DMS153 (cell line): ENCODE data around the gene IL16.
A peak's percentile ranks its signal among the peaks of the same experiment; 100 is the strongest.

Experiments
- DNase-seq: peaks from one replicate; lab custom pipeline; 2025; lab: John Stamatoyannopoulos, UW

Gene IL16

GRCh38 chr15:81294516-81294880 is 97.8 kb downstream of the IL16 start:
- DNase-seq = peak; percentile 51

- DNase-seq = no peak
Observed at GRCh38 chr15:81295486-81296121, 98.9 kb downstream of the IL16 start.

GRCh38 chr15:81296186-81296585 is 99.5 kb downstream of the IL16 start:
- no peak for DNase-seq

GRCh38 chr15:81296673-81297072 is 100.0 kb downstream of the IL16 start:
- no peak for DNase-seq

GRCh38 chr15:81297147-81297572 is 100.5 kb downstream of the IL16 start:
- no peak for DNase-seq

DNA sequence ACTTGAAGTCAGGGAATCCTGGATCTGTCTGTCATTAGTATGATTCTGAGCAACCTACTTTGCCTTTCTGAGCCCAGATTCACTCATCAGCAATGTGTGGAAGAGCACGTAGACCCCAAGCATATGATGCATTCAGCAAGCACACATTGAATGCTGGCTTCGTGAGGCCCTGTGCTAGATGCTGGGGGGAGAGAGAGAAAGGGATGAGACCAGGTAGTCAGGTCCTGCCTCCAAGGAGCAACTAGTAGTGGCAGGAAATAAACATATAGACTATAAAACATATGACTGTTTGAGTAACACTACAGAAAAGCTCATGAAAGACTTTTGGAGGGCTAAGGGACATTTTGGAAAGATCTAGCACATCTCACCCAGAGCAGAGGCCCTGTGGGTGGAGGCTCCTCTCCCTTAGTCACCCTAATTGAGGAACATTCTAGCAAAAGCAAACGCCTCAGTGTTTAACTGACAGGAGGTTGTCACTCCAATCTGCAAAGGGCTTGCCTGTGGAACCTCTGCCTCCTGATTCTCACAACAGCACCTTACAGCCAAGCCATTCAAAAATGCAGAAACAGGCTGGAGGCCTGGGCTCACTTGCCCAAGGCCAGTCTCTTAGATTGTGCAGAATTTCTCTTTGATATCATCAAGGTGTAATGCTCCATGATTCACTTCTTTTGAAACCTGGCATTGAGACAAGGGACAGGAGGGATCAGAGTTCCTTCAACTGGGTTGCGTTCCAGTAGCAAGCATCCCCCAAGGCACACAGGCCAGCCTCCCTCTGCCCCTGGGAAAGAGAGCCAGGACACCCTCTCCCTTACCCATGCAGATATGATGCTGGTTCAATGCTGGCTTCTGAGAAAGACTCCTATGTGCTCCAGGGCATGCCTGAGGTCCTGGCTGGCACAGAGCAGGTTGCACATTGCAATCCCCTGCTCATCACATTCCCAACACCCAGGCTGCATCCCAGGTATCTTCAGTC is 101.2 kb downstream of the IL16 start:
- no peak for DNase-seq

DNA sequence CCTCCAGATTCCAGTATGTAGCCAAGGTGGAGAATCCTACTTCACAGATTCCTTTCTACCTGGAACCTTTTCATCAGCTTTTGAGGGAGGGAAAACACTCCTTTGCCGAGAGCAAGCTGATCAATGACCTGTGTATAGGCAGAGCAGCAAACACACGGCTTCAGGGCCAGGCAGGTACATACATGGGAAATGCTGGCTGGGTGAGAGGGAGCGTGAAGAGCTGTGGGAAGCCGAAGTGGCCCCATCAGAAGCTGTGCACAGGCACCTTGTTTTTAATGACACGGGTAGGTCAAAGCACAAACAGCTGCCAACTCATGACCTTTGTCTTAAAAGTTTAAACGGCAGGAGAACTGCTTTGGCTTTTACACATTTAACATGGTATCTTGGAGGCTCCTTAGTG is 101.9 kb downstream of the IL16 start:
- DNase-seq = no peak

DNA sequence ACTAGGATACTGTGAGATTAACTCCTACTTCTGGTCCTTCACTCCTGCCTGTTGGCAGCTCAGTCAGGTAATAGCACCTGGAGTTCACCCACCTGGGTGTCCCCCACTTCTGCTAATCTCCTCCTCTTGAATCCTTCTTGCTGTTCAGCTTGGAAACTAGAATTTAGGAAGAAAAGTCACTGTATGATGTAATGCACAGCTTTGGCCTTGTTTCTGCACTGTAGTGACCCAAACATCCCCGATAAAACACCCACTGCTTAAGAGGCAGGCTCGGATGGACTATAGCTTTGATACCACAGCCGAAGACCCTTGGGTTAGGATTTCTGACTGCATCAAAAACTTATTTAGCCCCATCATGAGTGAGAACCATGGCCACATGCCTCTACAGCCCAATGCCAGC is 102.5 kb downstream of the IL16 start:
- DNase-seq = no peak

- no peak for DNase-seq
Observed at GRCh38 chr15:81299630-81300273, 103.1 kb downstream of the IL16 start.

DNA sequence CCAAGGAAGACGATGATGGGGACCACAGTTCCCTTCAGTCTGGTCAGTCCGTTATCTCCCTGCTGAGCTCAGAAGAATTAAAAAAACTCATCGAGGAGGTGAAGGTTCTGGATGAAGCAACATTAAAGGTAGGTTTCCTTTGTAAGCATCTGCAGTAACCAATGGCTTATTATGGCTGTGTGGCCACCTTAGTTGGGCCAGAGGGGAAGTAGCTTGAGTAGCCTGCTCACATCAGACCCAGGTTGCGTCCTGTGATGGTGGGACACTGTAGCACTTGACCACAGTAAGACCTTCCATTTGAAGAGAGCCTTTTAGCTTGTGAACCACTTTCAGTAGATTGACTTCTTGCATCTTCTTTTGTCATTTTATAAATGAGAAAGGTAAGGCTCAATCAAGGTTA is 104.7 kb downstream of the IL16 start:
- DNase-seq = no peak

DNA sequence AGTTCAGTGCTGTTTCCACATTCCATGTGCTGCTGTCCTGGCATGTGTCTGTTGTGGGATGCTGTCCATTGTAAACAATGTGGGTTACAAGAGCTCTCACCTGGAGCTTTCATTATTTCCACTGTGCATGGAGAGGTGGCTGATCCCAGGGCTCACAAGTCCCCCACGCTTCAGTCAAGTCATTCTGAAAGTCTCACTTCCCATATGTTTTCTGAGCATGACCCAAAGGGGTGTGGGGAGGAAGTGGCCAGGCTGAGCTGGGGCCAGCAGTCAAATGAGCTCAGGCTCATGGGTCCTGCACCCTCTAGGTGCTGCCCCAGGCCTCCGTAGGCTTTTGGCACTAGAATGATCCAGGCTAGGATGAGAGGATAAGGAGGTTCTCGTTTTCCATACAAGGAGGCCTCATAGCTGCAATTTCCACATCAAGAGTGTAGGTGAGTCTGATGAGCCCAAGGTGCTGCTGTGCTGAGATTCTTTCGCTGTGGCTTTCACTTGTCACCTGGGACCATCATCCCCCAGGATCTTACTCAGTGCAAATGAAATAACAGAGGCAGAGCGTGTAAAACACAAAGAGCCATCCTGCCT is 105.2 kb downstream of the IL16 start:
- no peak for DNase-seq

GRCh38 chr15:81302701-81303109 is 106.0 kb downstream of the IL16 start:
- DNase-seq = no peak

GRCh38 chr15:81303244-81304225 is 106.9 kb downstream of the IL16 start:
- DNase-seq = peak; percentile 5

GRCh38 chr15:81304226-81304625 is 107.5 kb downstream of the IL16 start:
- no peak for DNase-seq

GRCh38 chr15:81308260-81308659 is 111.6 kb downstream of the IL16 start:
- DNase-seq = no peak

- no peak for DNase-seq
Observed at GRCh38 chr15:81309647-81310450, 113.2 kb downstream of the IL16 start.

DNA sequence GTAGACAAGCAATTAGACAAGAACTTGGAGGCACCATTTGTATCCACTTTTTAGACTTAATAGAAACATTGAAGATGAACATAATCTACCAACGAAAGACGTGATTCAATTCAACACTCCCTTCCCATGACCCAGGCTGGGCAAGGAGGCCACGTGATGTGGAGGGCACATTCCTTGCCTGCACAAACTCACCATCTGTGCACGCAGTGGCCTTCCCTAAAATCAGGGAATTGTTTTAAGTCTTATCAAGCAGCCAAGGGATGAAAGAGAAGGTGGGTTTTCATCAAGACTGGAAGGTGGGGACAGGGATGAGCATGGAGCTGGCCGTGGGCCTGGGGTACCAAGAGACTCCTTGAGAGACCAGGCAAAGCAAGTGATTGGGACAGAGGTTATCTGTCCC is 113.8 kb downstream of the IL16 start:
- no peak for DNase-seq

DNA sequence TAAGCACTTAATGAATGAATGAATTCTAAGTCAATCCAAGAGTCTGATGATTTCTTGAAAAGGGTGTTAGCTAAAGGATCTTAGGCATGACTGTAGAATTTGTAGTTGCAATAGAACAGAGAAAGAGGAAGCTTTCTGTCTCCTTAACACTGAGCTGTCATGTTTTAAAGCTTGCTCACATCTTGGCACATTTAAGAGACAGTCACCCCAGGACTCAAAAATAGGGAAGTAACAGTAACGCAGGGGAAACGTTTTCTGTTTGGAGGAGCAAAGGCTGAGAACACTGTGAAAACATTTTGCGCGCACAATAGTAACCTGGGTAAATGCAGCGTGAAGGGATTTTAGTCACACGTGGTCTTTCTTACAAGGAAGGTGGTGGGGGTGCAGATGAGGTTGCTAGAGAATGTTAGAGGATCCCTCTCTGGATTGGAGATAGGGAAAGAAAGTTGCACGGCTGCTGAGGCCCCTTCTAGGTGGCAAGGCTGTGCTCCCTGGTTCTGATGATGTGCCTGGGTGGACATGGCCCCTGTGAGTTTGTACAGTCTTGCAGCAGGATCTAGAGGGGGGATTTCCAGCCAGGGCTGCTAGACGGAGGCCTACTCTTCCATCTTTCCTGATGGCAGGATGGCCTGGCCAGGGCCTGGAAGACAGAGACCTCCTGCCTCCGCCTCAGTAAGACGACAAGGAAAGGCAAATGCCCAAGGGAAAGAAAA is 115.2 kb downstream of the IL16 start:
- DNase-seq = no peak

DNA sequence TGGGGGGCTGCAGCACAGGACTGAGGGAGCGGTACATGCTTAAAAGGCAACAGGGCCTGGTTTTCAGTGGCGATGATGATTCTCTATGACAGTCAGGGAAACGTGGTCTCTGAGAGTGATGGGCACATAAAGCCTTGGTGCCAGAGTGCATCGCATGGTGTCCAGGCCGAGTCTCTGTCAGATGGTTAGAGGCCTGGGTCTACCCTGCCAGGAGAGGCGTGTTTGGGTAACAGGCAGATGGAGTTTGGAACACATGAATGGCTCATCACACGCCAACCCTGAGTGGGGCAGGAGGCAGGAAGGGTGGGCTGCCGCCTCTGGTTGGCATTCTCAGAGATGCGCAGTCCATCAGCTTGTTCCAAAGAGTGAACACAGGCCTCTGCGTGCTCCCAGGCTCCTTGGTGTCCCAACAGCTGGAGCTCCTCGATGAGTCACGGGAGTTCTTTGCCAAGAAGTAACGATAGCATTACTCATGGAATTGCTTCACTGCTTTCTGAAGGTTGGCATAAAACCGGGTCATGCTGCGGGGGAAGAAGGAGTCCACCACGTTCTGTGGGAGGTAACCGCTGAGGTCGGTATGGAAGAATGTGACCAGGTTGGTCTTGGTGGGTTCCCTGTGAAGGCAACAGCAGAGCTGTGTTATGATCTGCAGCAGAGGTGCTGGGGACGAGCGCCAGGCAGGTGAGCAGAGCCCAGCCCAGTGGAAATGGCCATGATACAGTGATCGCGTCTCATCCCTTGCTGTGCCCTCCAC is 116.3 kb downstream of the IL16 start:
- no peak for DNase-seq
